Measurements from ENCODE around the gene CWC27. TPM values are rescaled to one million over a fixed set of nuclear protein-coding genes. Genes with fewer than 3 reads are reported as not detected.

Gene CWC27
- total and polyA plus RNA-seq, 2 of the 13 experiments (the other 11 are each of a cell fraction or from before 2014, with no cell fraction given): 21.1 to 25.7 TPM

DNA sequence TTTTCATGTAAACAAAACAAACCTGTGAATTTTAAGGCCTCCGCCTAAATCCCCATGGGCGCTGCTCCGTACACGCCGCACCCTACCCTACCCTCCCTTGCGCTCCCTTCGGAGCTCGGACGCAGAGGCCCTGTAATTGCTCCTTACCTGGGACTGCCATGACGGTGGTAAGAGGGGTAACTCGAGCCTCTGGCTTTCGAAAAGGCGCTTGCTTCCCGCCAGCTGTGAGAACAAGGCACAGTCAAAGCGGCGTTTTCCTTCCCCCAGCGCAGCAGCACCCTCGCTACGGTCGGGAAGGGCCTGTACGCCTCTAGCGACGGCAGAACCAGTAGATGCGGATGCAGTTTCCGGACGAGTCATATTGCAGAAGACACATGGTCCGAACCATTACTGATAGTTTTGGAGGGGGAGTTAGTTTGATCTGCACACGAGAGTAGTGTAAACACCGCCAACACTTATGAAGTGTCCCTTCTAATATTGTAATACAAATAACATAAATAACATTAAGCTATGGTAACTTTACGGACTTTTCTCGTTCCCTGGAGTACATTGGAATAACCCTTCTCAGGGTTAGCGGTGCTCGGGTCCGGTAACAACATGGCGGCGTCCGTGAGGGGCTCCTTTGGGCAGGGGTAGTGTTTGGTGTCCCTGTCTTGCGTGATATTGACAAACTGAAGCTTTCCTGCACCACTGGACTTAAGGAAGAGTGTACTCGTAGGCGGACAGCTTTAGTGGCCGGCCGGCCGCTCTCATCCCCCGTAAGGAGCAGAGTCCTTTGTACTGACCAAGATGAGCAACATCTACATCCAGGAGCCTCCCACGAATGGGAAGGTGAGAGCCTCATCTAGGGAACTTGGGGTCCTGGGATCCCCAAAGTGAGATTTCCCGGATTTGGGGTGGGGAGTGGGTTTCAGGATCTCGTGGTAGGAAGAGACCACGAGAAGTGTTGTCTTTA lies at the start of gene CWC27, which contains the start of gene SREK1IP1 (continued):
- TF ChIP-seq, protein P1, sequence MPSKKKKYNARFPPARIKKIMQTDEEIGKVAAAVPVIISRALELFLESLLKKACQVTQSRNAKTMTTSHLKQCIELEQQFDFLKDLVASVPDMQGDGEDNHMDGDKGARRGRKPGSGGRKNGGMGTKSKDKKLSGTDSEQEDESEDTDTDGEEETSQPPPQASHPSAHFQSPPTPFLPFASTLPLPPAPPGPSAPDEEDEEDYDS (CRISPR knock-in tag; IDR thresholded peaks at IDR 0.05): peak; percentile 59
- TF ChIP-seq ZNF224 (CRISPR knock-in tag; IDR thresholded peaks at IDR 0.05) (no peak), ZSCAN25 (CRISPR knock-in tag; IDR thresholded peaks at IDR 0.05) (peak; percentile 76), FOXO1 (CRISPR knock-in tag; IDR thresholded peaks at IDR 0.05) (peak; percentile 66; the same call in 1 of the 2 replicates), IRX3 (CRISPR knock-in tag; IDR thresholded peaks at IDR 0.05; ENCODE audit: borderline replicate concordance, low read depth) (no peak), DNMT3B (CRISPR knock-in tag; conservative IDR thresholded peaks at IDR 0.05) (no peak; the same call in 1 of the 2 replicates), POGZ (CRISPR knock-in tag; IDR thresholded peaks at IDR 0.05) (peak; percentile 93), ZNF615 (CRISPR knock-in tag; IDR thresholded peaks at IDR 0.05; ENCODE audit: borderline replicate concordance) (no peak; the same call in 1 of the 2 replicates), IRF2 (CRISPR knock-in tag; IDR thresholded peaks at IDR 0.05) (peak; percentile 90), MED8 (CRISPR knock-in tag; IDR thresholded peaks at IDR 0.05; ENCODE audit: insufficient replicate concordance) (peak; percentile 53), NFE2L1 (CRISPR knock-in tag; IDR thresholded peaks at IDR 0.05; ENCODE audit: borderline replicate concordance) (no peak), GLI4 (CRISPR knock-in tag; IDR thresholded peaks at IDR 0.05; ENCODE audit: borderline replicate concordance) (0 out of 2 replicates have a peak, but pooled peaks have one; percentile 75)
- TF ChIP-seq, protein P2, sequence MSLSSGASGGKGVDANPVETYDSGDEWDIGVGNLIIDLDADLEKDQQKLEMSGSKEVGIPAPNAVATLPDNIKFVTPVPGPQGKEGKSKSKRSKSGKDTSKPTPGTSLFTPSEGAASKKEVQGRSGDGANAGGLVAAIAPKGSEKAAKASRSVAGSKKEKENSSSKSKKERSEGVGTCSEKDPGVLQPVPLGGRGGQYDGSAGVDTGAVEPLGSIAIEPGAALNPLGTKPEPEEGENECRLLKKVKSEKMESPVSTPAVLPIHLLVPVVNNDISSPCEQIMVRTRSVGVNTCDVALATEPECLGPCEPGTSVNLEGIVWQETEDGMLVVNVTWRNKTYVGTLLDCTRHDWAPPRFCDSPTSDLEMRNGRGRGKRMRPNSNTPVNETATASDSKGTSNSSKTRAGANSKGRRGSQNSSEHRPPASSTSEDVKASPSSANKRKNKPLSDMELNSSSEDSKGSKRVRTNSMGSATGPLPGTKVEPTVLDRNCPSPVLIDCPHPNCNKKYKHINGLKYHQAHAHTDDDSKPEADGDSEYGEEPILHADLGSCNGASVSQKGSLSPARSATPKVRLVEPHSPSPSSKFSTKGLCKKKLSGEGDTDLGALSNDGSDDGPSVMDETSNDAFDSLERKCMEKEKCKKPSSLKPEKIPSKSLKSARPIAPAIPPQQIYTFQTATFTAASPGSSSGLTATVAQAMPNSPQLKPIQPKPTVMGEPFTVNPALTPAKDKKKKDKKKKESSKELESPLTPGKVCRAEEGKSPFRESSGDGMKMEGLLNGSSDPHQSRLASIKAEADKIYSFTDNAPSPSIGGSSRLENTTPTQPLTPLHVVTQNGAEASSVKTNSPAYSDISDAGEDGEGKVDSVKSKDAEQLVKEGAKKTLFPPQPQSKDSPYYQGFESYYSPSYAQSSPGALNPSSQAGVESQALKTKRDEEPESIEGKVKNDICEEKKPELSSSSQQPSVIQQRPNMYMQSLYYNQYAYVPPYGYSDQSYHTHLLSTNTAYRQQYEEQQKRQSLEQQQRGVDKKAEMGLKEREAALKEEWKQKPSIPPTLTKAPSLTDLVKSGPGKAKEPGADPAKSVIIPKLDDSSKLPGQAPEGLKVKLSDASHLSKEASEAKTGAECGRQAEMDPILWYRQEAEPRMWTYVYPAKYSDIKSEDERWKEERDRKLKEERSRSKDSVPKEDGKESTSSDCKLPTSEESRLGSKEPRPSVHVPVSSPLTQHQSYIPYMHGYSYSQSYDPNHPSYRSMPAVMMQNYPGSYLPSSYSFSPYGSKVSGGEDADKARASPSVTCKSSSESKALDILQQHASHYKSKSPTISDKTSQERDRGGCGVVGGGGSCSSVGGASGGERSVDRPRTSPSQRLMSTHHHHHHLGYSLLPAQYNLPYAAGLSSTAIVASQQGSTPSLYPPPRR (CRISPR knock-in tag; IDR thresholded peaks at IDR 0.05; ENCODE audit: borderline replicate concordance): 0 out of 2 replicates have a peak, but pooled peaks have one; percentile 15
- TF ChIP-seq, protein P3, sequence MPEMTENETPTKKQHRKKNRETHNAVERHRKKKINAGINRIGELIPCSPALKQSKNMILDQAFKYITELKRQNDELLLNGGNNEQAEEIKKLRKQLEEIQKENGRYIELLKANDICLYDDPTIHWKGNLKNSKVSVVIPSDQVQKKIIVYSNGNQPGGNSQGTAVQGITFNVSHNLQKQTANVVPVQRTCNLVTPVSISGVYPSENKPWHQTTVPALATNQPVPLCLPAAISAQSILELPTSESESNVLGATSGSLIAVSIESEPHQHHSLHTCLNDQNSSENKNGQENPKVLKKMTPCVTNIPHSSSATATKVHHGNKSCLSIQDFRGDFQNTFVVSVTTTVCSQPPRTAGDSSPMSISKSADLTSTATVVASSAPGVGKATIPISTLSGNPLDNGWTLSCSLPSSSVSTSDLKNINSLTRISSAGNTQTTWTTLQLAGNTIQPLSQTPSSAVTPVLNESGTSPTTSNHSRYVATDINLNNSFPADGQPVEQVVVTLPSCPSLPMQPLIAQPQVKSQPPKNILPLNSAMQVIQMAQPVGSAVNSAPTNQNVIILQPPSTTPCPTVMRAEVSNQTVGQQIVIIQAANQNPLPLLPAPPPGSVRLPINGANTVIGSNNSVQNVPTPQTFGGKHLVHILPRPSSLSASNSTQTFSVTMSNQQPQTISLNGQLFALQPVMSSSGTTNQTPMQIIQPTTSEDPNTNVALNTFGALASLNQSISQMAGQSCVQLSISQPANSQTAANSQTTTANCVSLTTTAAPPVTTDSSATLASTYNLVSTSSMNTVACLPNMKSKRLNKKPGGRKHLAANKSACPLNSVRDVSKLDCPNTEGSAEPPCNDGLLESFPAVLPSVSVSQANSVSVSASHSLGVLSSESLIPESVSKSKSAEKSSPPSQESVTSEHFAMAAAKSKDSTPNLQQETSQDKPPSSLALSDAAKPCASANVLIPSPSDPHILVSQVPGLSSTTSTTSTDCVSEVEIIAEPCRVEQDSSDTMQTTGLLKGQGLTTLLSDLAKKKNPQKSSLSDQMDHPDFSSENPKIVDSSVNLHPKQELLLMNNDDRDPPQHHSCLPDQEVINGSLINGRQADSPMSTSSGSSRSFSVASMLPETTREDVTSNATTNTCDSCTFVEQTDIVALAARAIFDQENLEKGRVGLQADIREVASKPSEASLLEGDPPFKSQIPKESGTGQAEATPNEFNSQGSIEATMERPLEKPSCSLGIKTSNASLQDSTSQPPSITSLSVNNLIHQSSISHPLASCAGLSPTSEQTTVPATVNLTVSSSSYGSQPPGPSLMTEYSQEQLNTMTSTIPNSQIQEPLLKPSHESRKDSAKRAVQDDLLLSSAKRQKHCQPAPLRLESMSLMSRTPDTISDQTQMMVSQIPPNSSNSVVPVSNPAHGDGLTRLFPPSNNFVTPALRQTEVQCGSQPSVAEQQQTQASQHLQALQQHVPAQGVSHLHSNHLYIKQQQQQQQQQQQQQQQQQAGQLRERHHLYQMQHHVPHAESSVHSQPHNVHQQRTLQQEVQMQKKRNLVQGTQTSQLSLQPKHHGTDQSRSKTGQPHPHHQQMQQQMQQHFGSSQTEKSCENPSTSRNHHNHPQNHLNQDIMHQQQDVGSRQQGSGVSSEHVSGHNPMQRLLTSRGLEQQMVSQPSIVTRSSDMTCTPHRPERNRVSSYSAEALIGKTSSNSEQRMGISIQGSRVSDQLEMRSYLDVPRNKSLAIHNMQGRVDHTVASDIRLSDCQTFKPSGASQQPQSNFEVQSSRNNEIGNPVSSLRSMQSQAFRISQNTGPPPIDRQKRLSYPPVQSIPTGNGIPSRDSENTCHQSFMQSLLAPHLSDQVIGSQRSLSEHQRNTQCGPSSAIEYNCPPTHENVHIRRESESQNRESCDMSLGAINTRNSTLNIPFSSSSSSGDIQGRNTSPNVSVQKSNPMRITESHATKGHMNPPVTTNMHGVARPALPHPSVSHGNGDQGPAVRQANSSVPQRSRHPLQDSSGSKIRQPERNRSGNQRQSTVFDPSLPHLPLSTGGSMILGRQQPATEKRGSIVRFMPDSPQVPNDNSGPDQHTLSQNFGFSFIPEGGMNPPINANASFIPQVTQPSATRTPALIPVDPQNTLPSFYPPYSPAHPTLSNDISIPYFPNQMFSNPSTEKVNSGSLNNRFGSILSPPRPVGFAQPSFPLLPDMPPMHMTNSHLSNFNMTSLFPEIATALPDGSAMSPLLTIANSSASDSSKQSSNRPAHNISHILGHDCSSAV (CRISPR knock-in tag; IDR thresholded peaks at IDR 0.05; ENCODE audit: borderline replicate concordance): no peak
